22Rv1 (cell line): ENCODE measurements around the gene C10orf143.

Experiments
- CTCF ChIP-seq: fragments of 450-650 bp; IDR thresholded peaks from 2 replicates; pipeline ENCODE4 v1.5.1; 2017; ENCODE audit warnings: mild to moderate bottlenecking
- ZFX ChIP-seq: fragments of 450-650 bp; IDR thresholded peaks from 2 replicates; pipeline ENCODE4 v1.6.1; 2017; ENCODE audit warnings: antibody characterized with exemption, borderline replicate concordance

GRCh38 chr10:130015075-130015695, 95.4 kb downstream of the C10orf143 start:
- TF ChIP-seq CTCF (no peak), ZFX (no peak)
